HUES6 (cell line): ENCODE measurements around the gene ADCK1.

ENCODE experiments used
- H3K27ac ChIP-seq: 2 replicates; pipeline ENCODE4 v1.7.0; 2013; ENCODE audit warnings: low read depth, mild to moderate bottlenecking, low read length, inconsistent platforms
- H3K27me3 ChIP-seq: 2 replicates; pipeline ENCODE4 v1.6.1; 2013; ENCODE audit warnings: low read length; ENCODE audit not compliant: control insufficient read depth, insufficient read depth
- H3K36me3 ChIP-seq: 2 replicates; pipeline ENCODE4 v1.6.1; 2013; ENCODE audit warnings: low read length; ENCODE audit not compliant: control insufficient read depth, insufficient read depth
- H3K4me1 ChIP-seq: 2 replicates; pipeline ENCODE4 v1.6.1; 2013; ENCODE audit warnings: low read length; ENCODE audit not compliant: control insufficient read depth, insufficient read depth
- H3K4me3 ChIP-seq: 2 replicates; pipeline ENCODE4 v1.5.1; 2013; ENCODE audit warnings: low read depth, low read length
- H3K9ac ChIP-seq: one replicate; pipeline ENCODE4 v1.6.1; 2013; ENCODE audit warnings: mild to moderate bottlenecking, low read length
- H3K9me3 ChIP-seq: 2 replicates; pipeline ENCODE4 v1.6.1; 2013; ENCODE audit warnings: low read depth, low read length; ENCODE audit not compliant: control insufficient read depth, insufficient read depth

ADCK1 gene

GRCh38 chr14:77844802-77845201 lies 44.9 kb downstream of the ADCK1 start:
- H3K27ac ChIP-seq = no peak overlapping the region
- no peaks in the 10 kb centered on the region for H3K36me3 ChIP-seq
- H3K4me3 ChIP-seq = no peak overlapping the region
- no peak overlapping the region for H3K9ac ChIP-seq
- no peaks in the 10 kb centered on the region for H3K9me3 ChIP-seq
- H3K27me3 ChIP-seq = no peaks in the 10 kb centered on the region
- H3K4me1 ChIP-seq = no peaks in the 10 kb centered on the region

DNA sequence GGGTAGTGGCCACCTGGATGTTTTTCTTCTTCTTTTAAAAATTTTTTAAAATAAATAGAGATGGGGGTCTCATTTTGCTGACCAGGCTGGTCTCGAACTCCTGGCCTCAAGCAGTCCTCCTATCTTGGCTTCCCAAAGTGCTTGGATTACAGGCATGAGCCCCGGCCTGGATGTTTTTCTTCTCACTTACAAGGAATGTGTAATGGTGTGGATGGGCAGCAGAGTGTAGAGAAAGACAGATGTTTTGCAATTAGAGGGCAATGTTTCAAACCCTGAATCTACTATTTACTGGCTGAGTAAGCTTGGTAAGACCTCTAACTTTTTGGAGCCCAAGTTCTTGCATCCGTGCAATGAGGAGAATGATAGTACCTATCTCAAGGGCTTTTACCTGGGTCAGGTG lies 48.1 kb downstream of the ADCK1 start:
- H3K4me3 ChIP-seq = no peak overlapping the region
- no peaks in the 10 kb centered on the region for H3K9me3 ChIP-seq
- H3K36me3 ChIP-seq = no peaks in the 10 kb centered on the region
- H3K9ac ChIP-seq = no peak overlapping the region
- H3K27ac ChIP-seq = no peak overlapping the region
- no peaks in the 10 kb centered on the region for H3K27me3 ChIP-seq
- H3K4me1 ChIP-seq = no peaks in the 10 kb centered on the region

DNA sequence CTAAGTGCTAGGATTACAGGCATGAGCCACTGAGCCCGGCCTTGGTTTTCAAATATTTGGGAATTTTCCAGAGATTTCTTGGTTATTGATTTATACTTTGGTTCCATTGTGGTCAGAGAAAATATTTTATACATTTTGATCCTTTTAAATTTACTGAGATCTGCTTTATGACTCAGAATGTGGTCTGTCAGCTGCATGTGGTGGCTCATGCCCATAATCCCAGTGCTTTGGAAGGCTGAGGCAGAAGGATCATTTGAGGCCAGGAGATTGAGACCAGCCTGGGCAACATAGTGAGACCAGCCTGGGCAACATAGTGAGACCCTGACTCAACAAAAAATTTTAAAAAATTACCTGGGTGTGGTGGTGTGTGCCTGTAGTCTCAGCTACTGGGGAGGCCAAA lies 49.8 kb downstream of the ADCK1 start:
- Histone ChIP-seq H3K27me3 (no peaks in the 10 kb centered on the region), H3K9me3 (no peaks in the 10 kb centered on the region), H3K4me1 (no peaks in the 10 kb centered on the region), H3K36me3 (no peaks in the 10 kb centered on the region), H3K4me3 (no peak overlapping the region), H3K27ac (no peak overlapping the region), H3K9ac (no peak overlapping the region)

DNA sequence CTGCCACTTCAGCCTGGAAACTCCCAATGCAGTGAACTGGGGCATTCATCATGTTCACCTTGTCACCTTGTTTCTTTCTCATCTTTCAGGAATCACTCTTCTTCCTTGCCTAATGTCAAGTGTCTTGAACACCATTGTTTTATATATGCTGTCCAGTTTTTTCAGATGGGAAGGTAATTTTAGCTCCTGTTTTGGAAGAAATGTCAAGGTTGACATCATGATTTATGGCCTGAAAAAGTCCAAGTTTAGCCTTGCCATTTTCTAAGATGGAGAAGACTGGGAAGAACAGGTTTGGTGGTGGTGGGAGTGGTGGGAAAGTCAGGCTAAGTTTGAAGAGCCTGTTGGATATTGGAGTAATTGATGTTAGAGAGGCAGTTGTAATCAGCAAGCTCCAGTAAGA lies 54.0 kb downstream of the ADCK1 start:
- Histone ChIP-seq H3K27me3 (no peaks in the 10 kb centered on the region), H3K4me3 (no peak overlapping the region), H3K9ac (no peak overlapping the region), H3K36me3 (no peaks in the 10 kb centered on the region), H3K4me1 (no peaks in the 10 kb centered on the region), H3K9me3 (no peaks in the 10 kb centered on the region), H3K27ac (no peak overlapping the region)

- no peak overlapping the region for H3K27ac ChIP-seq
- no peaks in the 10 kb centered on the region for H3K9me3 ChIP-seq
- H3K36me3 ChIP-seq = no peaks in the 10 kb centered on the region
- no peaks in the 10 kb centered on the region for H3K4me1 ChIP-seq
- no peaks in the 10 kb centered on the region for H3K27me3 ChIP-seq
- H3K4me3 ChIP-seq = no peak overlapping the region
- no peak overlapping the region for H3K9ac ChIP-seq
Observed at GRCh38 chr14:77856941-77857340, 57.0 kb downstream of the ADCK1 start.

DNA sequence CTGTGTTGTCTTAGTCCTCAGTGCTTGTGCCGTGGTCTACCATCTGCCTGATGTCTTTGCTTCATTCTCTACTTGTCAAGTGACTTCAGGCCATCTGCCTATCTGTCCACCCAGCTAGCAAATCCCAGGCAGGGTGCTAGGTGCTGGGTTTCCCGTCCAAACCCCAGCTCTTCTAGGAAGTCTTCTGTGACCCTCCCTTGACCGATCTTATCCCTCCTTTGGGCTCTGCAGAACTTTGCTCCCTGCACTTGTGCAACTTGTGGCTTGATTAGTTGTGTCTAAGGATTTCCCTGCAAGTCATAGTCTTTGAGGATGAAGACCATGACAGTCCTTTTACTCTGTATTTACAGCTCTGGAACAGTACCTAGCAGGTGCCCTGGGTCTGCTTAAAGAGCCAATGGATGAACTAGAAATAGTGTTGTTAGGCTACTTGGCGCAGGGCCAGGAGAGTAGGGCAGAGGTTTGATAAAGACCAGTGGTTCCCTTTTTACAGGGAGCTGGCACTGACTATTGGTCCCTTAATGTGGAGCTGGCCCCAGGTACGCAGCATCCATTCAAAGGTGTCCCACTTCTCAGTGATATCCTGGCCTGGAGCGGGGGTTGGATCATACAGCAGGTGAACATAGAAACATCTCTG lies 60.1 kb downstream of the ADCK1 start:
- Histone ChIP-seq H3K4me1 (no peaks in the 10 kb centered on the region), H3K9ac (no peak overlapping the region), H3K4me3 (no peak overlapping the region), H3K36me3 (no peaks in the 10 kb centered on the region), H3K27me3 (no peaks in the 10 kb centered on the region), H3K27ac (no peak overlapping the region), H3K9me3 (no peaks in the 10 kb centered on the region)

GRCh38 chr14:77861201-77861600 lies 61.3 kb downstream of the ADCK1 start:
- Histone ChIP-seq H3K9ac (no peak overlapping the region), H3K27me3 (no peaks in the 10 kb centered on the region), H3K4me3 (no peak overlapping the region), H3K27ac (no peak overlapping the region), H3K4me1 (no peaks in the 10 kb centered on the region), H3K36me3 (no peaks in the 10 kb centered on the region), H3K9me3 (no peaks in the 10 kb centered on the region)

DNA sequence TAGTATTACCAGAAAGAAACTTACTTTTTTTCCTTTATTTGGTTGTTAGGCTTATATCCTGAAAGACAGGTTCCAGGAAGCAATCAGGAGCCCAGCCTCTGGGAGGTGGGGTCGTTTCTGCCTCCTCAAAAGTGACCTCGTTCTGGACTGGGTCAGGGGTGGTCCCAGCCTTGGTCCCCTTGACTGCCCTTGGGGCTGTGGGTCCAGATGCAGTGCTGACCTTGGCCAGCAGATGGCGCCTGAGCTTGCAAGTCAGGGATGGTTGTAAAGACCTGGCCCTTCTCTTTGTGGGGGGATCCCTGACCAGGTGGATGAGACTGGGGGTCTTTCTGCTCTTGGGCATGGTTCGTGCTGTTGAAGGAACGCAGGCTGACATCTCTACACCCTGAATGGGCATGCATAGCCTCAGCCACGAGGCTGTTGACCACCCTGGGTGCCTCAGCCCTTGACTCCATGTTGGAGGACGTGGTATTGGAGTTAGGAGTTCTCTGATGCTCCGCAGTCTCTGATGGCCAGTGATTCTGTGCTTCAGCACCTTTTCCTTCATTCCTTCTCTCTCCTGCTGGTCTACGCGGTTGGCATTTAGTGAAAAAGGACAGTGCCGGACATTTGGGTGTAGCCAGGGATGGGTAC lies 62.4 kb downstream of the ADCK1 start:
- Histone ChIP-seq H3K4me1 (no peaks in the 10 kb centered on the region), H3K4me3 (no peak overlapping the region), H3K27me3 (no peaks in the 10 kb centered on the region), H3K36me3 (no peaks in the 10 kb centered on the region), H3K9me3 (no peaks in the 10 kb centered on the region), H3K9ac (no peak overlapping the region), H3K27ac (no peak overlapping the region)

GRCh38 chr14:77864085-77864484 lies 64.2 kb downstream of the ADCK1 start:
- Histone ChIP-seq H3K4me1 (no peaks in the 10 kb centered on the region; the same call in 1 of the 2 replicates), H3K36me3 (no peaks in the 10 kb centered on the region), H3K4me3 (no peak overlapping the region), H3K27me3 (no peaks in the 10 kb centered on the region), H3K9me3 (no peaks in the 10 kb centered on the region), H3K27ac (no peak overlapping the region), H3K9ac (no peak overlapping the region)

GRCh38 chr14:77864580-77864979 lies 64.7 kb downstream of the ADCK1 start:
- no peak overlapping the region for H3K4me3 ChIP-seq
- no peaks in the 10 kb centered on the region for H3K36me3 ChIP-seq

DNA sequence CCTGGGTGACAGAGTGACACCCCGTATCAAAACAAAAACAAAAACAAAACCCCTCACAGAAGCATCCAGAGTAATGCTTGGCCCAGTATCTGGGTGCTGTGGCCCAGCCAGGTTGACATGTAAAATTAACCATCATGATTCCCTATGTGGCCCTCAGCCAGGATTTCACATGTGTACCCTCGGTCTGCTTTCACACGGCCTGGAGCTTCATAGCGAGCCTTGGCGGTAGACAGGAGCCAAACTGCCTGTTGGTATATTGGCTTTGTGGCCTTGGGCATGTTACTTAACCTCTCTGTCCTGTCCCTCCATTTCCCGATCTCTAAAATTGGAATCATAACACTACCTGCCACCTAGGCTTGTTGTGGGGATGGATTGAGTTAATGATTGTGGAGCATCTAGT lies 65.5 kb downstream of the ADCK1 start:
- Histone ChIP-seq H3K9me3 (no peaks in the 10 kb centered on the region), H3K27ac (no peak overlapping the region), H3K9ac (no peak overlapping the region), H3K4me3 (no peak overlapping the region), H3K36me3 (no peaks in the 10 kb centered on the region), H3K27me3 (no peaks in the 10 kb centered on the region), H3K4me1 (no peaks in the 10 kb centered on the region; the same call in 1 of the 2 replicates)

More at GRCh38 chr14:77864580-77864979, 64.7 kb downstream of the ADCK1 start:
- Histone ChIP-seq H3K9ac (no peak overlapping the region), H3K27me3 (no peaks in the 10 kb centered on the region), H3K9me3 (no peaks in the 10 kb centered on the region), H3K27ac (no peak overlapping the region), H3K4me1 (no peaks in the 10 kb centered on the region; the same call in 1 of the 2 replicates)
